DOHH2 (cell line): ENCODE data around the gene CACNB4.

Source experiments
- EZH2phosphoT487 ChIP-seq: fragments of 200-600 bp; sonication (generic); IDR thresholded peaks from 2 replicates; pipeline ENCODE4 v1.6.1; 2017; ENCODE audit warnings: borderline replicate concordance, mild to moderate bottlenecking, antibody characterized with exemption, low read length, moderate library complexity, mixed read lengths
- TF ChIP-seq, protein P1 (sequence below): fragments of 200-600 bp; sonication (generic); IDR thresholded peaks from one replicate; pipeline ENCODE4 v1.5.1; 2014; ENCODE audit warnings: antibody characterized with exemption, mild to moderate bottlenecking, low read depth, low read length; ENCODE audit not compliant: poor library complexity, severe bottlenecking

DNA sequence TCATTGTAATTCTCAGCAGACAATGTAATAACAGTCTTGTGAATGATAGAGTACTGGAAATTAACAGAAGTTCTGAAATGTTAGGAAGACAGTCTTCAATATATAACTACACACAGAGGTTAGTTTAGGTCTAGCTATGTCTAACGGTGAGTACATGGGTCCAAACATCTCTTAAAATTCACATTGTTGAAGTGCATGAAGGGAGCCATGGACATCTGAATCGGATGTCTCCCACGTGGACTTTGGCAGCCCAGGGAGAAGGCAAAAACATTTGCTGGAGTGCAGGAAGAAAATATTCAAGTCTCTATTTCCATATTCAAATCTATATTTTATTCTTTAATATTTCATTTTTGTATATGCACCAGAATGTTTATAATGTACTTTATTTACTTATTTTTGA, 34.8 kb downstream of the CACNB4 start:
- TF ChIP-seq, protein P1, sequence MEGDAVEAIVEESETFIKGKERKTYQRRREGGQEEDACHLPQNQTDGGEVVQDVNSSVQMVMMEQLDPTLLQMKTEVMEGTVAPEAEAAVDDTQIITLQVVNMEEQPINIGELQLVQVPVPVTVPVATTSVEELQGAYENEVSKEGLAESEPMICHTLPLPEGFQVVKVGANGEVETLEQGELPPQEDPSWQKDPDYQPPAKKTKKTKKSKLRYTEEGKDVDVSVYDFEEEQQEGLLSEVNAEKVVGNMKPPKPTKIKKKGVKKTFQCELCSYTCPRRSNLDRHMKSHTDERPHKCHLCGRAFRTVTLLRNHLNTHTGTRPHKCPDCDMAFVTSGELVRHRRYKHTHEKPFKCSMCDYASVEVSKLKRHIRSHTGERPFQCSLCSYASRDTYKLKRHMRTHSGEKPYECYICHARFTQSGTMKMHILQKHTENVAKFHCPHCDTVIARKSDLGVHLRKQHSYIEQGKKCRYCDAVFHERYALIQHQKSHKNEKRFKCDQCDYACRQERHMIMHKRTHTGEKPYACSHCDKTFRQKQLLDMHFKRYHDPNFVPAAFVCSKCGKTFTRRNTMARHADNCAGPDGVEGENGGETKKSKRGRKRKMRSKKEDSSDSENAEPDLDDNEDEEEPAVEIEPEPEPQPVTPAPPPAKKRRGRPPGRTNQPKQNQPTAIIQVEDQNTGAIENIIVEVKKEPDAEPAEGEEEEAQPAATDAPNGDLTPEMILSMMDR, result no peak
- no peak for TF ChIP-seq EZH2phosphoT487
